HTERT RPE-1 (cell line): ENCODE data around the gene NTN1.
"Not testable (repeated sequence)": the region's sequence is repeated elsewhere in the genome, so short reads cannot be mapped to it uniquely, and the experiment has no call there.

Experiments used
- in situ Hi-C: fragments of 300-500 bp; cut with MboI; formaldehyde crosslinking; loops from 4 replicates; pipeline ENCODE4 v1.14.3; 2020; ENCODE audit warnings: low sequenced_read_pairs

The NTN1 gene

DNA sequence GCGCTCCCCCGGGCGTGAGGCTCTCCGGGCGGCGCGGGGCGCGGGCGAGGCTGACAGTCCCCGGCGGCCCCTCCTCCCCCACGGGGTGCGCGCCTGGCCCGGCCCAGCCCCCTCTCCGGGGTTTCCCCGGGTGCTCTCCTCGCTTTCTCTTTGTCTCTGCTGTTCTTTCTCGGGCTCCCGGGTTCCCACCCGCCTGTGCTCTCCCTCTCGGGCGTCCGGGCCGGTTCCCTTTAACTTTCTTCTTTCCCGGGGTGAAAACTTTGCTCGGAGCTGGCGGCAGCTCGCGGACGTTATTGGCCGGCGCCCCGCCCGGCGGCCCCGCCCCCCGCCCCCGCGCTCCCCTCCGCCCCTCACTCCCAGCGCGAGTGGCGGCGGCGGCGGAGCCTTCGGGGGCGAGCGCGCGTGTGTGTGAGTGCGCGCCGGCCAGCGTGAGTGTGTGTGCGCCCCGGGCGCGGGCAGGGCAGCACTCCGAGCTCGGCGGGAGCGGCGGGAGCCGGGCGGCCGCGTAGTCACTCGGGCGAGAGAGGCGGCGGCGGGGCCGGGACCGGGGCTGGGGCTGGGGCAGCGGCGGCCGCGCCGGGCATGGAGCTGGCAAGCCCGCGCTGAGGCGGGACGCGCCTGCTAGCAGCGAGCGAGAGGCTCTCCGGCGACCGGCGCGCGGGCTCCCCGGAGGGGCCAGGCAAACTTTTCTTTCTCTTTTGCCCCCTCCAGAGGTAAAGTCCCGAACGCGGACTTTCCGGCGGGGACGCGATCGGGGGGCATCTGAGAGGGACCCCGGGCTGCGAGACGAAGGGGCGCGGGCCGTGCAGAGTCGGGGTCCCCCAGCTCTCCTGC lies at the start of gene NTN1:
Gene NTN1 (plus strand): TSS at position 353 of the 834 bp plus-strand sequence. CDS start 864 bp downstream, outside the sequence.
- in situ Hi-C loops, result no loop called here

DNA sequence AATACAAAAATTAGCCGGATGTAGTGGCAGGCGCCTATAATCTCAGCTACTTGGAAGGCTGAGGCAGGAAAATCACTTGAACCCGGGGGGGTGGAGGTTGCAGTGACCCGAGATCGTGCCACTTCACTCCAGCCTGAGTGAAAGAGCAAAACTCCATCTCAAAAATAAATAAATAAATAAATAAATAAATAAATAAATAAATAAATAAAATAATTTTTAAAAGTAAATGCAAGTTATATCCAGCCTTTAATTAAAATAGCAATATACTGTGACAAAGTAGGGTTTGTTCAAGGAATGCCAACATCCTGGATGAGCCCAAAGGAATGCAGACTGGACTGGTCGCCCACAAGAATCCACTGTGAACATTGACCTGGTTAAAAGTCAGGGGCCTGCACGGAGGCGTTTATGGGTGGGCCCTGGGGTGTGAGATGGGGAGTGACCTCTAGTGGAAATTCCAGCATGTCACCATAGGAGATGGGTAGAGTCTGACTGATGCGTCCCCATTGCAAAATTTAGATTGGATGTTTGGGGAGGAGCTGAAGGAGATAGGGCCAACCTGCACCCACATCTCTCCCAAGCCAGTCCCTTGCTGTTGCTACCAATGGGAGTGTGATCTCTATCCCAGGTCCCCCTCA lies 46.1 kb upstream of the NTN1 start:
- in situ Hi-C loops, result no loop called here

DNA sequence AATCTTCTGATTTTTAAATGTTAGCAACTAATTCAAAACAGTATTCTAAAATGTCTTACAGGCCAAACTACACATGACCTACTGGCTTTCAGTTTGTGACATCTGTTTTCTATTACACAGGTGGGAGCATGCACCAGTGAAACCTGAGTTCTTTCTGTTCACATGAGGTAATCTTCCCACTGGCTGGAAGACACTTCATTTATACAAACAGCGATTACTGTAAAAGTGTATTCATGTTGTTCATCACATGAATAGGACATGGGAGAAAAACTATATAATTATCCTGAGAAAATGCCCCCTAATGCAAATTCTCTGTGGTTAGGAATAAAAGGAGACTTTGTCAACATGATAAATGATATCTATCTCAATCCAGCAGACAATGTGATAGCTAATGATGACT lies 44.7 kb upstream of the NTN1 start:
- in situ Hi-C loops, result no loop called here

DNA sequence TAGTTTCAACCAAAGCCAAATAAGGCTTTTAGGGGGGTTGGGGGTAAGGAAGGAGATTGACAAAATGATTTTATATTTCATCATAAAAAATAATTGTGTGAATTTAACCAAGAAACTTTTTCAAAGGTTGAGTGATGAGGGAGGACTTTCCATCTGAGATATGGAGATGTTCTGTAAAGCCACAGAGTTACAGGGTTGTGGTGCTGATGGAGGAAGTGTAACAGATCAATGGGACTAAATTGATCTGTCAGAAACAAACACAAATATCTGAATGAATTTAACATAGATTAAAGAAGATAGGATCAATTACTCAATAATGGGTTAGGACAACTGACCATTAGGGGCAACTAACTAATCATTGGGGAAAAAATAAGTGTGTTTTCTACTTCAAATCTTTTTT lies 41.6 kb upstream of the NTN1 start:
- in situ Hi-C loops, result no loop called here

DNA sequence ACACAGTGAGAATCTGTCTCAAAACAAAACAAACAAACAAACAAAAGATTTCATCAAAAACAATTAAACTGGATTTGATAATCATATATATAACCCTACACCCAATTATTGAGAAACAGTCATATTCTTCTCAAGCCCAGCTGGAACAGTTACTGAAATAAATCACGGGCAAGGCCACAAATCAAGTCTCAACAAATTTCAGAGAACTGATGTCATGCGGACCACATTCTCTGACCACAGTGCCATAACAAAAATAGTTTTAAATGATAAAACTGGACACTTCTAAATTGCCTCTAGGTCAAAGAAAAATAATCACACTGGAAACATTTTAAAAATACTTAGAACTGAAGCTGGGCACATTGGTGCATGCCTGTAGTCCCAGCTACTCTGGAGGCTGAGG lies 39.9 kb upstream of the NTN1 start:
- in situ Hi-C loops, result no loop called here

GRCh38 chr17:8984225-8984624 lies 37.1 kb upstream of the NTN1 start:
- in situ Hi-C loops, result not testable (repeated sequence)

GRCh38 chr17:8985054-8985701 lies 36.1 kb upstream of the NTN1 start:
- in situ Hi-C loops, result no loop called here

GRCh38 chr17:8986295-8986694 lies 35.0 kb upstream of the NTN1 start:
- in situ Hi-C loops, result no loop called here

DNA sequence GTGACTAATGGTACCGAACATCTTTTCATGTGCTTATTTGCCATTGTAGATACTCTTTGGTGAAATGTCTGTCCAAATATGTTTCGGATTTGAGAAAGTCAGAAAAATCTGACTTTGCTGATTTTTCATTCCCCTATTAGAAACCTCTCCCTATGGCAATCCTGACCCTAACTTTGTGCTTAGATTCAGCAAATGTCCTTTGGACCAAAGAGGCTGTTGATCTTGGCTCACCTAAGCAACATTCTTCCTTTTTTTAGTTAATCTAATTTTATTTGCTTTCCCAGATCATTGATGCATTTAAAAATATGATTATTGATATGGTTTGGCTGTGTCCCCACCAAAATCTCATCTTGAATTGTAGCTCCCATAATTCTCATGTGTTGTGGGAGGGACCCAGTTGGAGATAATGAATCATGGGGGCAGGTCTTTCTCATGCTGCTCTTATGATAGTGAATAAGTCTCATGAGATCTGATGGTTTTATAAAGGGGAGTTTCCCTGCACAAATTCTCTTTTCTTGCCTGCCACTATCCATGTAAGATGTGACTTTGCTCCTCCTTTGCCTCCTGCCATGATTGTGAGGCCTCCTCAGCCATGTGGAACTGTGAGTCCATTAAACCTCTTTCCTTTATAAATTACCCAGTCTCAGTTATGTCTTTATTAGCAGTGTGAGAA lies 32.9 kb upstream of the NTN1 start:
- in situ Hi-C loops, result not testable (repeated sequence)

DNA sequence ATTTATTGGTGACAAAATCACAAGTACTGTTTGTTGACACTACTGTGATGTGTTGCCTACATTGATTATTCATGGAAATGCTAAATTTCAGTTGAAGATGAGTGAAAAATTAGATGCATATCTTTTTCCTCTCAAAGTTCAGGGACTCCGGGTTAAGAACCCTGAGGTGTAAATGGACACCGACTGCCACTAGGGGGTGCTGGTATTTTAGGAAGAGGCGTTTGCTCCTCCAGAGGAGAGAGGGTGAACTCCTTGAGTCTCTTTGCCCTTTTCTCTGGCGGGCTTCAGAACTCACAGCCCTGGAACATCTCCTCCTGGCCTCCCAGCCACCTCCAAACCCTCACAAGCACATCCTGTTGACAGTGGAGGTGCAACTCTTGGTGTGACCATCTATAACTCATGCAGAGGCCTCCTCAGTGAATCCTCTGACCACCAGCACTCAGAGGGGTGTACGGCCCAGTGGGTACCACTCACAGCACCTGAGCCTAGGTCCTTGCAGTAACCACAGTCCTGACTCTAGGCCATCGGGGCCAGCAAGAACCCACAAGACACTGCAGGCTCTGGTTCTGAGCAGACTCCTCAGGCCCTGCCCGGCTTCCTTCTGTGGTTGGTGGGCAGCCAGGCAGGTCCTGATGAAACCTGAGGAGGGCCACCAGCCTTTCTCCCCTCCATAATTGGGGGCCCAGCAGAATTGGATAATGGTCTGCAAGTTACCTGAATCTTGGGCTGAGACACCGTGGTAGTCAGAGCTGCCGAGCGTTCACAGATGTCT lies 29.6 kb upstream of the NTN1 start:
- in situ Hi-C loops, result no loop called here

DNA sequence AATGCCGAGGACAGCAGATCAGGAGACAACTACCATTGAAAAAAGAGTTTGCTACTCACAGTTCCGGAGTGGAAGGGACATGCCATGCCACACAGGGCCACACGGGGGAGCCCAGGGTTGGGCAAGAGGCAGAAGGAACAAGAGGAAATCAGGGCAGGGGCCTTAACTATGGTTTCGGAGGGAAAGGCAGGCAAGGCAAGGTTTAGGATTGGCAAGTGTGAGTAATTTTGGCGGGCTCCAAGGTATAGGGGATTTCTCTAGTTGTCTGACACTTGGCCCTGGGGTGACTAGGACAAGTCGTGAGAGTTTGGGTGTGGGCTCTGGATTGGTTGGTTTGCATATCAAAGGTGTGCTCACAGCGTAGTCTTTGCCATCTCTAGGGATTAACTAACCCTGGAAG lies 27.0 kb upstream of the NTN1 start:
- in situ Hi-C loops, result no loop called here

GRCh38 chr17:8995711-8996110 lies 25.6 kb upstream of the NTN1 start:
- in situ Hi-C loops, result no loop called here

DNA sequence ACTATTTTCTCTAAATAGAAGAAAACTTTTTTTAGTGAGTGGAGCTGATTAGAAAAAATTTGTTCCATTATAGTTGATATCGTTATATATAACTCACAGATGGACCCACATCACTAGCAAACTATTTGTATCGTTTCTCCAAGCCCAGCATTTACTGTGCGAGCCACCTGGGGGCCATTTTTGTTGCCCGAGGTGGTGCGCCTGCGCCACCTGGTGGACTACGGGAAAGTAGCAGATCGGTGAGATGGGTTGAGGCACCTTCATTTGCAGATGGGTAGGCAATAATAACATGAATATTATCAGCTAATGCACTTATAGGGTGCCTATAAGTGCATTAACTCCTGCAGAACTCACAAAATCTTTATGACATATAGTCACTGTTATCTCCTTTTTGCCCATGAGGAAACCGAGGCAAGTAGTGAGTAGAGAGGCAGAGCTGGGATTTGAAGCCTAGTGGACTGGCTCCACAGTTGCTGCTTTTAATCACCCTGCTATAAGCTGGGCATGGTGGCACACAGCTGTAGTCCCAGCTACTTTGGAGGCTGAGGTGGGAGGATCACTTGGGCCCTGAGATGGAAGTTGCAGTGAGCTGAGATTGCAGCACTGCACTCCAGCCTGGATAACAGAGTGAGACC lies 23.2 kb upstream of the NTN1 start:
- in situ Hi-C loops, result no loop called here

DNA sequence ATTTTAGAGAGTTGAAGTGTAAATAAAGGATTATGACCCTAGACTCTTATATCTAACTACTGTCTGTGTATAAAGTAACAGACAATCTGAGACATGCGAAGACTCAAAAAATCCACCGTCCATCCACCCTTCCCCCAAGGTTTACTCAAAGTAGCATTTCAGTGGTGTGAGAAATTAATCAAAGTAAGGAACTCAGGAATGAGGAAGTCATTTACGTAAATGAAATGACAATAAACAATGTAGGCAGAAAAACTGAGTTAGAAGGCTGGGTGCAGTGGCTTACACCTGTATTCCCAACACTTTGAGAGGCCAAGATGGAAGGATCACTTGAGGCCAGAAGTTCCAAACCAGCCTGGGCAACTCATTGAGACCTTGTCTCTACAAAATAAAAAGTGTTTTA lies 19.8 kb upstream of the NTN1 start:
- in situ Hi-C loops, result no loop called here

- in situ Hi-C loops, result no loop called here
Measured at GRCh38 chr17:9002227-9002605, 19.1 kb upstream of the NTN1 start.

DNA sequence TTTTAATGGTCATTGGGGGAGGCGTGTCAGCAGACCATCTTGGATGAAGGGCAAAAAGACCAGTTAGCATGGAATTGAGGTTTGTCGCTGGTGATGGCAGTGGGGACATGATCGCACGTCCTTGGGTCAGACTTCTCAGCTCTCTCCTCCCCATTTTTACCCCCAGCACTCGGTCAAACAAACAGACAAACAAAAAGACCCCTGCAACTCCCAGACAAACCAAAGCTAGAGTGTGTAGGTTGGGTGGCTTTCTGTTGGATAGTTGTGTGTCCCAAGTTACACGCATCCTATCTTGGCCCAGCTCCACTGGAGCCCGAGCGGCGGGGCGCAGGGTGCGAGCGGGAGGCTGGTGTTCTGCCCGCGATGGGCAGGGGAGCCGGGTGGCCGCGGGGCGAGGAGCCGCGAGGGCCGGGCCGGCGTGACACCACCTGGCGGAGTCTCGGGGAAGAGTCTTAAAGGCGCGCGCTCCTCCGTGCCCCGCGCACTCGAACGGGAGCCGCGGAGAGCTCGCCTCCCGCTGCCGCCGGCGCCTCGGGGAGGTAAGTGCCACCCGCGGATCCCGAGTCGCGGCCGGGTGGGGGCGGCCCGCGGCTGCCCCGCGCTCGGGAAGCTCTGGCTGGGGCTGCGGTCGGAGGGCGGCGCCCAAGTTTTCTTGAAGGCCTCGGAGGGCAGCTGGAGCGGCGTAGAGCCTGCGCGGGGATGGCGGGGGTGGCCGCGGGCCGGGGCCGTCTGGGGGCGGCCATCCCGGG lies 18.5 kb upstream of the NTN1 start:
- in situ Hi-C loops, result no loop called here

- in situ Hi-C loops, result no loop called here
Measured at GRCh38 chr17:9003355-9004131, 17.8 kb upstream of the NTN1 start.

- in situ Hi-C loops, result no loop called here
Measured at GRCh38 chr17:9004132-9004960, 17.0 kb upstream of the NTN1 start.
